ENCODE data around the gene VPS72.

The VPS72 gene

GRCh38 chr1:151187205-151187604 is 2.8 kb downstream of the VPS72 start:
- DNase-seq (ENCODE audit: low read depth): no peak

GRCh38 chr1:151184211-151184610 is 5.8 kb downstream of the VPS72 start:
- DNase-seq (ENCODE audit: low read depth): no peak

- DNase-seq (ENCODE audit: low read depth): no peak
Measured at GRCh38 chr1:151176514-151177045, 13.4 kb downstream of the VPS72 start.

GRCh38 chr1:151175863-151176262 is 14.1 kb downstream of the VPS72 start, which contains the start of gene TMOD4:
TSS of gene TMOD4 (minus strand) at chr1:151175981. CDS start at chr1:151174875, 1,106 bp downstream.
- DNase-seq (ENCODE audit: low read depth): no peak

- no peak for DNase-seq (ENCODE audit: low read depth)
Measured at GRCh38 chr1:151175041-151175741, 14.8 kb downstream of the VPS72 start.

- DNase-seq (ENCODE audit: low read depth): no peak
Measured at GRCh38 chr1:151171190-151171589, 18.8 kb downstream of the VPS72 start.

- DNase-seq (ENCODE audit: low read depth): no peak
Measured at GRCh38 chr1:151167116-151167515, 22.9 kb downstream of the VPS72 start.

GRCh38 chr1:151166505-151166956 is 23.5 kb downstream of the VPS72 start:
- DNase-seq (ENCODE audit: low read depth): no peak

GRCh38 chr1:151165738-151166504 is 24.1 kb downstream of the VPS72 start, which contains the start of the genes LYSMD1 and SCNM1:
TSS of gene LYSMD1 (minus strand) at chr1:151165902. CDS start at chr1:151165258, 644 bp downstream.
TSS of gene SCNM1 (plus strand) at chr1:151166144. CDS start at chr1:151166153, 9 bp downstream.
- DNase-seq (ENCODE audit: low read depth): peak; percentile 97

GRCh38 chr1:151165281-151165737 is 24.7 kb downstream of the VPS72 start:
- no peak for DNase-seq (ENCODE audit: low read depth)

GRCh38 chr1:151164732-151165280 is 25.2 kb downstream of the VPS72 start:
- no peak for DNase-seq (ENCODE audit: low read depth)

GRCh38 chr1:151159373-151159772 is 30.6 kb downstream of the VPS72 start:
- DNase-seq (ENCODE audit: low read depth): no peak

- no peak for DNase-seq (ENCODE audit: low read depth)
Measured at GRCh38 chr1:151158751-151159251, 31.2 kb downstream of the VPS72 start.

- no peak for DNase-seq (ENCODE audit: low read depth)
Measured at GRCh38 chr1:151158326-151158725, 31.7 kb downstream of the VPS72 start.

GRCh38 chr1:151157067-151157531 is 32.9 kb downstream of the VPS72 start:
- DNase-seq (ENCODE audit: low read depth): no peak

- no peak for DNase-seq (ENCODE audit: low read depth)
Measured at GRCh38 chr1:151156515-151156819, 33.5 kb downstream of the VPS72 start, which contains the start of gene TNFAIP8L2. TSS of gene TNFAIP8L2 (plus strand) at chr1:151156649. CDS start at chr1:151158698, 2,049 bp downstream.

GRCh38 chr1:151147665-151148064 is 42.3 kb downstream of the VPS72 start:
- no peak for DNase-seq (ENCODE audit: low read depth)

GRCh38 chr1:151147132-151147503 is 42.9 kb downstream of the VPS72 start:
- no peak for DNase-seq (ENCODE audit: low read depth)

GRCh38 chr1:151146412-151147131 is 43.4 kb downstream of the VPS72 start, which contains the start of gene SEMA6C:
TSS of gene SEMA6C (minus strand) at chr1:151146631. CDS start at chr1:151142621, 4,010 bp downstream.
- DNase-seq (ENCODE audit: low read depth): peak; percentile 56

GRCh38 chr1:151146072-151146411 is 44.0 kb downstream of the VPS72 start:
- DNase-seq (ENCODE audit: low read depth): no peak

GRCh38 chr1:151145304-151146071 is 44.5 kb downstream of the VPS72 start:
- DNase-seq (ENCODE audit: low read depth): no peak

Measured in HS-5 (cell line).